WTC11 (cell line): ENCODE results near the gene SETD3. TPM values are rescaled to one million over a fixed set of nuclear protein-coding genes. Genes with fewer than 3 reads are reported as not detected.

Experiments used
- ATAC-seq: fragments of 200-7000 bp; cut with Tn5 transposase; 2 replicates; pipeline ENCODE4 v1.10.0; 2021; ENCODE audit warnings: mild to moderate bottlenecking, moderate library complexity
- CTCF ChIA-PET: fragments of 300-600 bp; sonication (Branson Sonifier 250); formaldehyde crosslinking; loops from one replicate; lab custom pipeline; 2021; ENCODE audit warnings: antibody characterized with exemption; lab: Charles Lee
- POLR2A ChIA-PET: fragments of 350-600 bp; sonication (Branson Sonifier 250); formaldehyde crosslinking; loops from one replicate; lab custom pipeline; 2021; ENCODE audit warnings: antibody characterized with exemption; lab: Charles Lee
- DNase-seq: peaks from one replicate; pipeline ENCODE4 v3.0.0; 2021; ENCODE audit warnings: low spot score
- H3K27ac Mint-ChIP-seq: 2 replicates; pipeline ENCODE4 v1.8.0; 2021; ENCODE audit warnings: mixed read lengths
- H3K27me3 Mint-ChIP-seq: 2 replicates; pipeline ENCODE4 v1.8.0; 2021; ENCODE audit warnings: low read depth, mild to moderate bottlenecking, moderate library complexity, mixed read lengths
- H3K36me3 Mint-ChIP-seq: 2 replicates; pipeline ENCODE4 v1.8.0; 2021; ENCODE audit warnings: mixed read lengths
- H3K4me1 Mint-ChIP-seq: 2 replicates; pipeline ENCODE4 v1.8.0; 2022; ENCODE audit warnings: mixed read lengths
- H3K4me3 Mint-ChIP-seq: 2 replicates; pipeline ENCODE4 v1.8.0; 2021; ENCODE audit warnings: mild to moderate bottlenecking, moderate library complexity, mixed read lengths
- H3K9me3 Mint-ChIP-seq: 2 replicates; pipeline ENCODE4 v1.8.0; 2021; ENCODE audit warnings: mixed read lengths
- ESRRA ChIP-seq: sonication (generic); formaldehyde crosslinking; IDR thresholded peaks from 2 replicates; pipeline ENCODE4 v1.8.1; 2022; ENCODE audit warnings: mild to moderate bottlenecking, missing genetic modification reagents, borderline replicate concordance
- FOXJ3 ChIP-seq: sonication (generic); formaldehyde crosslinking; IDR thresholded peaks from 2 replicates; pipeline ENCODE4 v1.9.0; 2021; ENCODE audit warnings: missing genetic modification reagents, mild to moderate bottlenecking, borderline replicate concordance
- JUN ChIP-seq: sonication (generic); formaldehyde crosslinking; IDR thresholded peaks from 2 replicates; pipeline ENCODE4 v1.8.0; 2023; ENCODE audit warnings: mild to moderate bottlenecking, missing genetic modification reagents
- MYBL2 ChIP-seq: sonication (generic); formaldehyde crosslinking; IDR thresholded peaks from 2 replicates; pipeline ENCODE4 v1.8.1; 2023; ENCODE audit warnings: mild to moderate bottlenecking, moderate library complexity, missing genetic modification reagents
- NFATC4 ChIP-seq: fragments of 250-450 bp; sonication (Bioruptor Pico); IDR thresholded peaks from 2 replicates; pipeline ENCODE4 v1.9.0; 2021; ENCODE audit warnings: mild to moderate bottlenecking
- NR2C2 ChIP-seq: sonication (generic); formaldehyde crosslinking; IDR thresholded peaks from 2 replicates; pipeline ENCODE4 v1.8.0; 2022; ENCODE audit warnings: mild to moderate bottlenecking, missing genetic modification reagents
- TCF7 ChIP-seq: sonication (generic); formaldehyde crosslinking; IDR thresholded peaks from 2 replicates; pipeline ENCODE4 v1.8.0; 2022; ENCODE audit warnings: mild to moderate bottlenecking, low read depth, missing genetic modification reagents, moderate library complexity
- TP53 ChIP-seq: sonication (generic); formaldehyde crosslinking; IDR thresholded peaks from 2 replicates; pipeline ENCODE4 v1.8.1; 2023; ENCODE audit warnings: mild to moderate bottlenecking, missing genetic modification reagents
- ZNF317 ChIP-seq: sonication (generic); formaldehyde crosslinking; IDR thresholded peaks from 2 replicates; pipeline ENCODE4 v1.8.1; 2023; ENCODE audit warnings: low read depth, mild to moderate bottlenecking, moderate library complexity, missing genetic modification reagents, borderline replicate concordance
- ZNF423 ChIP-seq: fragments of 250-450 bp; sonication (Bioruptor Pico); IDR thresholded peaks from 2 replicates; pipeline ENCODE4 v2.1.2; 2022; ENCODE audit warnings: mild to moderate bottlenecking, moderate library complexity
- ZNF671 ChIP-seq: fragments of 250-450 bp; sonication (Bioruptor Pico); IDR thresholded peaks from 2 replicates; pipeline ENCODE4 v1.8.0; 2021; ENCODE audit warnings: mild to moderate bottlenecking
- total RNA-seq: library from RNA; stranded (reverse); gene quantifications from 3 replicates; pipeline ENCODE4 v1.2.3, GENCODE V29; 2021
- TF ChIP-seq, protein P1 (sequence below): sonication (generic); formaldehyde crosslinking; IDR thresholded peaks from 2 replicates; pipeline ENCODE4 v1.8.1; 2023; ENCODE audit warnings: mild to moderate bottlenecking, moderate library complexity, missing genetic modification reagents
- TF ChIP-seq, protein P2 (sequence below): sonication (generic); formaldehyde crosslinking; IDR thresholded peaks from 2 replicates; pipeline ENCODE4 v1.8.1; 2022; ENCODE audit warnings: mild to moderate bottlenecking, moderate library complexity, missing genetic modification reagents
- TF ChIP-seq, protein P3 (sequence below): fragments of 250-450 bp; sonication (Bioruptor Pico); IDR thresholded peaks from 2 replicates; pipeline ENCODE4 v1.9.0; 2021; ENCODE audit warnings: moderate library complexity, mild to moderate bottlenecking, inconsistent platforms, borderline replicate concordance
- TF ChIP-seq, protein P4 (sequence below): sonication (generic); formaldehyde crosslinking; IDR thresholded peaks from 2 replicates; pipeline ENCODE4 v1.8.0; 2022; ENCODE audit warnings: mild to moderate bottlenecking, missing genetic modification reagents
- TF ChIP-seq, protein P5 (sequence below): fragments of 250-450 bp; sonication (Bioruptor Pico); IDR thresholded peaks from 2 replicates; pipeline ENCODE4 v1.9.0; 2021; ENCODE audit warnings: mild to moderate bottlenecking
- TF ChIP-seq, protein P6 (sequence below): sonication (generic); formaldehyde crosslinking; conservative IDR thresholded peaks from 2 replicates; pipeline ENCODE4 v1.8.1; 2023; ENCODE audit warnings: mild to moderate bottlenecking, low read depth, missing genetic modification reagents, moderate library complexity
- TF ChIP-seq, protein P7 (sequence below): sonication (generic); formaldehyde crosslinking; IDR thresholded peaks from 2 replicates; pipeline ENCODE4 v1.8.1; 2022; ENCODE audit warnings: mild to moderate bottlenecking, missing genetic modification reagents, moderate library complexity, borderline replicate concordance

The SETD3 gene
- total RNA-seq, 1 experiment from 2014 or later = 53.1 TPM

DNA sequence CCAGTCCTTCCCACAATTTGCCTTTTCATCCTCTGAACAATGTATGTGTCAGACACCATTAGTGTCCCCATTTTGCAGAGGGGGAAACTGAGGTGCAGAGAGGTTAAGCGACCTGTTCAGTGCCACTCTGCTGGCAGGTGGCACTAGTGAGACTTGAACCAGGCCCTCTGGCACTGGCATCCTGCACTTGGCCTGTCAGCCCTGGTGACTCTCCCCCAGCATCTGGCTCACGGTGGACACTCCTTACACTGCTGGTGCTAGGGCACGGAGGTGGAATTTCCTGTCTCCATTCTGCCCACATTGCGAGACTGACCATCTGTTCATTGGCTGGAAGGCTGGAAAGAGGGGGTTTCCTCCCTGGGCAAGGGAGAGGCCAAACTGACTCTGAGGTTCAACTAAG lies 49.2 kb upstream of the SETD3 start:
- no peak overlapping the region for H3K4me3 Mint-ChIP-seq
- peaks cover 38% of the 10 kb centered on the region for H3K4me1 Mint-ChIP-seq
- TF ChIP-seq, protein P1, sequence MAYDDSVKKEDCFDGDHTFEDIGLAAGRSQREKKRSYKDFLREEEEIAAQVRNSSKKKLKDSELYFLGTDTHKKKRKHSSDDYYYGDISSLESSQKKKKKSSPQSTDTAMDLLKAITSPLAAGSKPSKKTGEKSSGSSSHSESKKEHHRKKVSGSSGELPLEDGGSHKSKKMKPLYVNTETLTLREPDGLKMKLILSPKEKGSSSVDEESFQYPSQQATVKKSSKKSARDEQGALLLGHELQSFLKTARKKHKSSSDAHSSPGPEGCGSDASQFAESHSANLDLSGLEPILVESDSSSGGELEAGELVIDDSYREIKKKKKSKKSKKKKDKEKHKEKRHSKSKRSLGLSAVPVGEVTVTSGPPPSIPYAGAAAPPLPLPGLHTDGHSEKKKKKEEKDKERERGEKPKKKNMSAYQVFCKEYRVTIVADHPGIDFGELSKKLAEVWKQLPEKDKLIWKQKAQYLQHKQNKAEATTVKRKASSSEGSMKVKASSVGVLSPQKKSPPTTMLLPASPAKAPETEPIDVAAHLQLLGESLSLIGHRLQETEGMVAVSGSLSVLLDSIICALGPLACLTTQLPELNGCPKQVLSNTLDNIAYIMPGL (CRISPR knock-in tag) = no peak
- TF ChIP-seq, protein P2, sequence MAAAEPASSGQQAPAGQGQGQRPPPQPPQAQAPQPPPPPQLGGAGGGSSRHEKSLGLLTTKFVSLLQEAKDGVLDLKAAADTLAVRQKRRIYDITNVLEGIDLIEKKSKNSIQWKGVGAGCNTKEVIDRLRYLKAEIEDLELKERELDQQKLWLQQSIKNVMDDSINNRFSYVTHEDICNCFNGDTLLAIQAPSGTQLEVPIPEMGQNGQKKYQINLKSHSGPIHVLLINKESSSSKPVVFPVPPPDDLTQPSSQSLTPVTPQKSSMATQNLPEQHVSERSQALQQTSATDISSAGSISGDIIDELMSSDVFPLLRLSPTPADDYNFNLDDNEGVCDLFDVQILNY (CRISPR knock-in tag) = no peak
- TF ChIP-seq, protein P3, sequence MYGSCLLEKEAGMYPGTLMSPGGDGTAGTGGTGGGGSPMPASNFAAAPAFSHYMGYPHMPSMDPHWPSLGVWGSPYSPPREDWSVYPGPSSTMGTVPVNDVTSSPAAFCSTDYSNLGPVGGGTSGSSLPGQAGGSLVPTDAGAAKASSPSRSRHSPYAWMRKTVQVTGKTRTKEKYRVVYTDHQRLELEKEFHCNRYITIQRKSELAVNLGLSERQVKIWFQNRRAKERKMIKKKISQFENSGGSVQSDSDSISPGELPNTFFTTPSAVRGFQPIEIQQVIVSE = no peak
- TF ChIP-seq, protein P4, sequence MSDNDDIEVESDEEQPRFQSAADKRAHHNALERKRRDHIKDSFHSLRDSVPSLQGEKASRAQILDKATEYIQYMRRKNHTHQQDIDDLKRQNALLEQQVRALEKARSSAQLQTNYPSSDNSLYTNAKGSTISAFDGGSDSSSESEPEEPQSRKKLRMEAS (CRISPR knock-in tag) = no peak
- TF ChIP-seq TCF7 (no peak), ESRRA (CRISPR knock-in tag) (no peak), TP53 (CRISPR knock-in tag) (no peak), JUN (CRISPR knock-in tag) (no peak), MYBL2 (no peak), NR2C2 (CRISPR knock-in tag) (no peak), ZNF671 (CRISPR knock-in tag) (no peak), FOXJ3 (no peak), ZNF423 (CRISPR knock-in tag) (no peak), NFATC4 (no peak), ZNF317 (CRISPR knock-in tag) (no peak)
- TF ChIP-seq, protein P5, sequence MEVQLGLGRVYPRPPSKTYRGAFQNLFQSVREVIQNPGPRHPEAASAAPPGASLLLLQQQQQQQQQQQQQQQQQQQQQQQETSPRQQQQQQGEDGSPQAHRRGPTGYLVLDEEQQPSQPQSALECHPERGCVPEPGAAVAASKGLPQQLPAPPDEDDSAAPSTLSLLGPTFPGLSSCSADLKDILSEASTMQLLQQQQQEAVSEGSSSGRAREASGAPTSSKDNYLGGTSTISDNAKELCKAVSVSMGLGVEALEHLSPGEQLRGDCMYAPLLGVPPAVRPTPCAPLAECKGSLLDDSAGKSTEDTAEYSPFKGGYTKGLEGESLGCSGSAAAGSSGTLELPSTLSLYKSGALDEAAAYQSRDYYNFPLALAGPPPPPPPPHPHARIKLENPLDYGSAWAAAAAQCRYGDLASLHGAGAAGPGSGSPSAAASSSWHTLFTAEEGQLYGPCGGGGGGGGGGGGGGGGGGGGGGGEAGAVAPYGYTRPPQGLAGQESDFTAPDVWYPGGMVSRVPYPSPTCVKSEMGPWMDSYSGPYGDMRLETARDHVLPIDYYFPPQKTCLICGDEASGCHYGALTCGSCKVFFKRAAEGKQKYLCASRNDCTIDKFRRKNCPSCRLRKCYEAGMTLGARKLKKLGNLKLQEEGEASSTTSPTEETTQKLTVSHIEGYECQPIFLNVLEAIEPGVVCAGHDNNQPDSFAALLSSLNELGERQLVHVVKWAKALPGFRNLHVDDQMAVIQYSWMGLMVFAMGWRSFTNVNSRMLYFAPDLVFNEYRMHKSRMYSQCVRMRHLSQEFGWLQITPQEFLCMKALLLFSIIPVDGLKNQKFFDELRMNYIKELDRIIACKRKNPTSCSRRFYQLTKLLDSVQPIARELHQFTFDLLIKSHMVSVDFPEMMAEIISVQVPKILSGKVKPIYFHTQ (CRISPR knock-in tag) = no peak
- TF ChIP-seq, protein P6, sequence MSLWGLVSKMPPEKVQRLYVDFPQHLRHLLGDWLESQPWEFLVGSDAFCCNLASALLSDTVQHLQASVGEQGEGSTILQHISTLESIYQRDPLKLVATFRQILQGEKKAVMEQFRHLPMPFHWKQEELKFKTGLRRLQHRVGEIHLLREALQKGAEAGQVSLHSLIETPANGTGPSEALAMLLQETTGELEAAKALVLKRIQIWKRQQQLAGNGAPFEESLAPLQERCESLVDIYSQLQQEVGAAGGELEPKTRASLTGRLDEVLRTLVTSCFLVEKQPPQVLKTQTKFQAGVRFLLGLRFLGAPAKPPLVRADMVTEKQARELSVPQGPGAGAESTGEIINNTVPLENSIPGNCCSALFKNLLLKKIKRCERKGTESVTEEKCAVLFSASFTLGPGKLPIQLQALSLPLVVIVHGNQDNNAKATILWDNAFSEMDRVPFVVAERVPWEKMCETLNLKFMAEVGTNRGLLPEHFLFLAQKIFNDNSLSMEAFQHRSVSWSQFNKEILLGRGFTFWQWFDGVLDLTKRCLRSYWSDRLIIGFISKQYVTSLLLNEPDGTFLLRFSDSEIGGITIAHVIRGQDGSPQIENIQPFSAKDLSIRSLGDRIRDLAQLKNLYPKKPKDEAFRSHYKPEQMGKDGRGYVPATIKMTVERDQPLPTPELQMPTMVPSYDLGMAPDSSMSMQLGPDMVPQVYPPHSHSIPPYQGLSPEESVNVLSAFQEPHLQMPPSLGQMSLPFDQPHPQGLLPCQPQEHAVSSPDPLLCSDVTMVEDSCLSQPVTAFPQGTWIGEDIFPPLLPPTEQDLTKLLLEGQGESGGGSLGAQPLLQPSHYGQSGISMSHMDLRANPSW (CRISPR knock-in tag) = no peak
- TF ChIP-seq, protein P7, sequence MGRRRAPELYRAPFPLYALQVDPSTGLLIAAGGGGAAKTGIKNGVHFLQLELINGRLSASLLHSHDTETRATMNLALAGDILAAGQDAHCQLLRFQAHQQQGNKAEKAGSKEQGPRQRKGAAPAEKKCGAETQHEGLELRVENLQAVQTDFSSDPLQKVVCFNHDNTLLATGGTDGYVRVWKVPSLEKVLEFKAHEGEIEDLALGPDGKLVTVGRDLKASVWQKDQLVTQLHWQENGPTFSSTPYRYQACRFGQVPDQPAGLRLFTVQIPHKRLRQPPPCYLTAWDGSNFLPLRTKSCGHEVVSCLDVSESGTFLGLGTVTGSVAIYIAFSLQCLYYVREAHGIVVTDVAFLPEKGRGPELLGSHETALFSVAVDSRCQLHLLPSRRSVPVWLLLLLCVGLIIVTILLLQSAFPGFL = no peak
- H3K27ac Mint-ChIP-seq = no peak overlapping the region
- H3K36me3 Mint-ChIP-seq = no peaks in the 10 kb centered on the region
- no peaks in the 10 kb centered on the region for H3K9me3 Mint-ChIP-seq
- ATAC-seq (no peak), DNase-seq (no peak)
- CTCF ChIA-PET = interaction anchor here (1.2 kb wide), 1 partner anchor 15 kb away, joined by 3 read pairs; no protein-coding TSS in a partner anchor
- POLR2A ChIA-PET = no interaction called here
- H3K27me3 Mint-ChIP-seq = no peaks in the 10 kb centered on the region
